GM19438 (cell line): ENCODE data around the gene GRID1.

Experiments used
- ATAC-seq: cut with Tn5 transposase; IDR thresholded peaks from one replicate; pipeline ENCODE4 v1.9.1; 2021; ENCODE audit warnings: low read depth; ENCODE audit not compliant: unreplicated experiment

Gene GRID1

GRCh38 chr10:85924382-85925102 lies 442.1 kb downstream of the GRID1 start:
- no peak for ATAC-seq

- ATAC-seq, result no peak
Observed at GRCh38 chr10:85922356-85923129, 444.1 kb downstream of the GRID1 start.

GRCh38 chr10:85921789-85922188 lies 444.8 kb downstream of the GRID1 start:
- no peak for ATAC-seq

DNA sequence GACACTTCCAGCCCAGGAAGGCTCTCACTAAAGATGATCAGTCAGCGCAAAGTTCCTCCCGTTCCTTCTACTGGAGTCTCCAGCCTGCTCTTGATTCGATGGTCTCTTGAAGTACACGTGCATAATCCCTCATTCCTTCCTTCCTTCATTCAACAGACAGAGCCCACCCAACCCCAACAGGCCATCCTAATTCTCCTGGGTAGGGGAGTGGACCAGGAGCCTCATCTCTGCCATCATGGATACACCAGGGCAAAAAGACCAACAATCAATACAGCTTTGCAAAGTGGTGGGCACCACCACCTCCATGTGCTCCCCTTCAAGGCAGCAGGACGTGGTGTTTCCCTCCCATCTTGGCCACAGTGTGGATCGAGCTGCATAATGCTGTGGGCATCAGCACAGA lies 446.3 kb downstream of the GRID1 start:
- no peak for ATAC-seq

DNA sequence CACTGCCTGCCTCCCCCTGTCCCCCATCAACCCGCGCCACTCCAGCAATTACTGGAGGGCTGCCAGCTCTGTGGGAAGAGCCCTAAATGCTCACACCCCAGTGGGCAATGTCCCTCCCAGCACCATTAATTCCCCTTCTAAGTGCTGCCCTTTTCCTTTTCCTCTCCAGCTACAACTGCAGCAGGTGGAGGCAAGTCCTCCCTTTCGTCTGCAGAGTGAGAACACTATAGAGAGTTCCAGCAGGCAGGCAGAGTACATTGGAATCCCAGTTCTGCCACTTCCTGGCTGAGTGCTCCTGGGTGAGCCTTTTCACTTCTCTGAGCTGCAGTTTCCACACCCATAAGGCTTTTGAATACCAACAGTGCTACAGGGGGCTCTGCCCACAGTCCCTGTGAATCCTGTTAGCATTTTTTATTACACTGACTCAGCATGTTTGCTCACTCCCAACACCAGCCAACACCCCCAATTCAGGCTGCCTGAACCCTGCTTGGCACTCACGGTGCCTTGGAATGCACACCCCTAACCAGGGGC lies 447.0 kb downstream of the GRID1 start:
- ATAC-seq, result no peak

DNA sequence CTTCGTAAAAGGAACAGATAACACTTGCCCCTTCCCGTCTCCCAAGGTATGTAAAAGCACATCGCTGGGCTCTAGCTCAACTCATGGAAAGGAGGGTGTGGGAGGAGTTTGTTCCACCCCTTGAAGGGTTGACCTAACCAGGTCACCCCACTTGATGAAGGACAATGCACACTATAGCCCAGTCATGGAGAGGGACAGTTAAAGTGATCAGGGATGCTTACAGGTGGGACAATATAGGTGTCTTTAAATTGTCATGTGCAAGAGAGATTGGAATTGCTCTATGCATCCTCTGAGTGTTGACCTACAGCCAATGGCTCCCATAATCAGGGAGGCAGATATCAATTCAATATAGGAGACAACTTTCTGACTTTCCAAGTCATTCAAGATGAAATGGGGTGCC lies 448.2 kb downstream of the GRID1 start:
- ATAC-seq, result no peak

DNA sequence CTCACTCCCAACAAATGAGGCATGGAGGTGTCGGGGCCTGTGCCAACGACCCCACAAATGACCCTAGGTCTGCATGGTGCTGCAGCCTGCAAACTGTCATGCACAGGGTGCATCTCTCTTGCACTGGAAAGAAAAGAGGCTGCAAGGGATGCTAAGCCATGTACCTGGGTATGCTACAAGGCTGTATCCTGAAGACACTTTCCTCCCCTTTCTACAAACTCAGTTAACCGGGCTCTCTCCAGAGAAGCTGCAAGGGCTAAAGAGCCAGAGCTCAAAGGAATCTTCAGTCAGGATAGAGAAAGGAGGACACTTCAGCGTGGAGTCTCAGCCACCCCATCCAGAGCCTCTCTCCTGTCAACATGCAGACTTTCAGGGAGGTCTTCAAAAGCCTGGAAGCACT lies 449.0 kb downstream of the GRID1 start:
- ATAC-seq, result no peak

DNA sequence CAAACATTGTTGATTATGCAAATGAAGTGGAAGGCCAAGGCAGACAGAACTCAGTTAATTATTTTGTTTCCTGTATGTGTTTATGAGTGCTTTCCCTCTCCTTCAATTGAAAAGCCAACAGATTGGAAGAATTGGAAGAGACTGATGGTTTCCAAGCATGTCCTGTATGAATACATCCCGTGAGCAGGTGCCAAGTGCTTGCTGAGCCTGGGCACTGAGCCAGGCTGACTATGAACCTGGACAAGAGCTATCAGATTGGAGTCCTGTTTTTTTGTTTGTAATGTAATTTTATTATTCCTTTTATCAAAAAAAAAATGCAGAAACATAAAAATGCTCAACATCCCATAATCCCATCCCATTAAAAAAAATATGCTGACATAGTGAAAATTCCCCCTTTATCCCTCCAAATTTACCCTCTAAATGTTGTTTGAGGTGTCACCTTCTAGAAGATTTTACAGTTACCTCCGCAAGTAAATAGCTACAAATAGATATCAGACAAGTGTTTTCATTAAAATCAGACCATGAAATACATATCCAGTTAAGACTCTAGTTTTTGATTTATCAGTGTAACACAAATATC lies 449.5 kb downstream of the GRID1 start:
- ATAC-seq, result no peak

- no peak for ATAC-seq
Observed at GRCh38 chr10:85916286-85916685, 450.3 kb downstream of the GRID1 start.

- no peak for ATAC-seq
Observed at GRCh38 chr10:85915245-85915846, 451.2 kb downstream of the GRID1 start.

- ATAC-seq, result no peak
Observed at GRCh38 chr10:85914720-85915119, 451.9 kb downstream of the GRID1 start.

DNA sequence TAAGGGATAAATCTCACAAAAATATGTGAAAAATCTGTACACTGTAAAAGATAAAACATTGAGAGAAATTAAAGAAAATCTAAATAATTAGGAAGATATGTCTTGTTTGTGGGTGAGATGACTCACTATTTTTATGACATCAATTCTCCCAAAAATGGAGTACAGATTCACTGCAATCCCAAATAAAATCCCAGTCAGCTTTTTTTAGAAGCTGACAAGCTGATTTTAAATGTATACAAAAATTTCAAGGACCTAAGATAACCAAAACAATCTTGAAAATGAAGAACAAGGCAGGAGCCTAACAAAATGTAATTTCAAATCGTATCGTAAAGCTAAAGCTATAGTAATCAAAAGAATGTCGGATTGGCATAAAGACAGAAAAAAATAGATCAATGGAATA lies 458.1 kb downstream of the GRID1 start:
- ATAC-seq, result no peak

DNA sequence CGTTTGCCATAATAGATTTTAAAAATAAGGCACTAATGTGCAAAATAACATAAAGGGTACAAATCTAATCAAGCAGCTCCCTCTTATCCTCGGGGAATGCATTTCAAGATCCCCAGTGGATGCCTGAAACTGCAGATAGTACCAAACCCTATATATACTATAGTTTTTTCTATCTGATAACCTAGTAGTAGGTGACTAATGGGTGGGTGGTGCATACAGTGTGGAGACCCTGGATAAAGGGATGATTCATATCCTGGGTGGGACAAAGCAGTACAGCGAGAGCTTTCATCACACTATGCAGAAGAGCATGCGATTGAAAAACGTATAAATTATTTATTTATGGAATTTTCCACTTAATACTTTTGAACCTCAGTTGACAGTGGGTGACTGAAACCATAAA lies 464.5 kb downstream of the GRID1 start:
- ATAC-seq, result no peak

DNA sequence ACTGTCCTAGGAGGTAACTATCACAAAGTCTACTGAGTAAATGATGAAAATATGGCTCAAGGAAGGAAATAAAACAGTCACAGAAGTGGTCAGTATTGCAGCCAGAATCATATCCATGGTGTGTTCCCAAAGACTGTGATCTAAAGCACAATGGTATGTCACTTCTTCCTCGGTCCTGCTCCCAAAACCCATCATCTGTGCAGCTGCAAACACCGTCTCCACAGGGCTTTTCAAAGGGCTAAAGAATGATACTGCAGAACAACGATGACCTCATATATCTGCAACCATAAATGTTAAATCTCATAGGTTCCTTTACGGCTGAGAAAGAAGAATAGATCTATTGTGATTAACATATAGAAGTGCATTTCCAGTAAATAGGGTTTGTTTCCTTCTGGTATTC lies 465.0 kb downstream of the GRID1 start:
- ATAC-seq, result no peak

DNA sequence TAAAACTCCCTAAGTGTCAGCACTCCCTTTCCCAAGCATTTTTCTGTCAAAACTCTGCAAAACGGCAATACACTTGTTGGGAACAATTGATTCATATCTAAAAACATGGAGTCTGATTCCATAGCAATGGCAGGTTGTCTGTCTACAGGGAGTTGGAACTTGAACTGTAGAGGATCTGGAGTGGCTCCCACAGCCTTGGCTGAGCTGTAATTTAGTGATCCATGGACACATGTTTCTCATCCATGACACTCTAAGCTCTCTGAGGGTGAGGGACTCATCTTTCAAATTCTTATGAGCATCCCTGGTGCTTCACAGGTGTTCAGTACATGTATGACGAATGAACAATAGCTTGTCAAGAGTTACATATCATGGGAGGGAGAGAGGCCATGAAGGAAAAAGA lies 466.1 kb downstream of the GRID1 start:
- ATAC-seq, result no peak

- ATAC-seq, result no peak
Observed at GRCh38 chr10:85900061-85900460, 466.5 kb downstream of the GRID1 start.

- no peak for ATAC-seq
Observed at GRCh38 chr10:85891472-85891871, 475.1 kb downstream of the GRID1 start.

GRCh38 chr10:85888559-85888958 lies 478.0 kb downstream of the GRID1 start:
- ATAC-seq, result no peak

GRCh38 chr10:85888004-85888403 lies 478.6 kb downstream of the GRID1 start:
- no peak for ATAC-seq

DNA sequence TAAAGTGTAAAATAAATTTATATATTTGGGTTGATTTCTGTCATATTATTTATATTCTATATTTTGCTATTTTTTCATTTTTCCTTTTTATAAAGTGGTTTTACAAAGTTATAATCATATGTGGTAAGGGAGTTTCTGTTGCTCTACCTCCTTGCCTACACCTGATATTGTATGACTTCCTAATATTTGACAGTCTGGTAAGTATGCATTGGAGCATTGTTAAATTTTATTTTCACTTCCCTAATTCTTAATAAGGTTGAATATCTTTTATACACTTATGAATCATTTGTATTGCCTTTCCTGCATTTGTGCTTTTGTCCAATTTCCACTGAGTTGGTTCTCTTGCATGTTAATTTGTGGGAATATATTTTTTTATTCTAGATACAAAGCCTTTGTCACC lies 492.4 kb downstream of the GRID1 start:
- no peak for ATAC-seq

DNA sequence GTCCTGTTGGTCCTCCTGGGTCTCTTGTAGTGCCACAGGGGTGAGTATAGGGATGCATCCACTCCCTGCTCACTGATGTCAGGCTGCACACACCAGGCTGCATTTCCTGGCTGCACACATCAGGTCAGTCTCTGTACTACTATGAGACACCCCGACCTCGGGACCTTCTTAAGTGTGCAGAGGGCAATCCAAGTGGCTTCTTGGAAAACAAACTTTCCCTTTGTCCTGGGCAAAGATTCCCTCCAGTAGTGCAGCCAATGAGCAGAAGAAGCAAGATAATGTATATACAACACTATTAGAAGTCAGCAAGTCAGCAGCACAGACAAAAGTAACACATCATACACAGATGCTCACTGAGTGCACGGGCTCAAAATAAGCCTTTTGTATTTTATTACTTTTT lies 493.5 kb downstream of the GRID1 start:
- ATAC-seq, result no peak
